Measurements from ENCODE around the gene OLFM2.

DNA sequence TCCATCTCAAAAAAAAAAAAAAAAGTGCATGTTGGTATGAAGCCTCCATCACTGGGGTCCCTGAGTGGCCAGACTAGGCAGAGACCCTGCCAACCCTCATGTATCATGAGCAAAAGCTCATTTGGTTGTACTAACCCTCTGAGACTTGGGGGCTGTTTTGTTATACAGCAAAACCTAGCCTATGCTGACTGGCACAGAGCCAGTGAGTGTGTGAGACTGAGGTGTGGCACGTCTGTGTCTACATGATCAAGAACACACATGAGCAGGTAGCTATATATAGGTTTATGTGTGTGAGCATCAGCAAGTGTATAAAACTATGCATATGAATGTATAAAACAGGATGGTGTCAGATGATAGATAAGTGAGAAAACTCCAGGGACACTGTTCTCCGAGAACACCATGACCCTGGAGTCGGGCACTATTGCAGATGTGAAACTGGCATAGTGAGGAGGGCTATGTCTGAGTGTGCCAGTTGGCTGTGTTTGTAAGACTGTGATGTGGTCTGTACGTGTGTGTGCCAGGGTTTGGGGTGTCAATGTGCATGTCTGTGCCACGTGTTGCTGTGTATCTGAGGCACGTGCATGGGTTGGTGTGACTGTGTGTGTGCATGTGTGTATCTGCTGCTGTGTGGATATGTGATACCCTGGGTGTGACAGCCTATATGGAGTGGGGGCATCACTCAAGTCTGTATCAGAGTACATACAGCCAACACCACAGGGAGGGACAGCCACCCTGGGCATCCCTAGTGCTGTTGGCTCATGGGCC is 44.5 kb downstream of the OLFM2 start:
- TF ChIP-seq POLR2AphosphoS5 (IDR thresholded peaks at IDR 0.05): no peak
- TF ChIP-seq, protein P1, sequence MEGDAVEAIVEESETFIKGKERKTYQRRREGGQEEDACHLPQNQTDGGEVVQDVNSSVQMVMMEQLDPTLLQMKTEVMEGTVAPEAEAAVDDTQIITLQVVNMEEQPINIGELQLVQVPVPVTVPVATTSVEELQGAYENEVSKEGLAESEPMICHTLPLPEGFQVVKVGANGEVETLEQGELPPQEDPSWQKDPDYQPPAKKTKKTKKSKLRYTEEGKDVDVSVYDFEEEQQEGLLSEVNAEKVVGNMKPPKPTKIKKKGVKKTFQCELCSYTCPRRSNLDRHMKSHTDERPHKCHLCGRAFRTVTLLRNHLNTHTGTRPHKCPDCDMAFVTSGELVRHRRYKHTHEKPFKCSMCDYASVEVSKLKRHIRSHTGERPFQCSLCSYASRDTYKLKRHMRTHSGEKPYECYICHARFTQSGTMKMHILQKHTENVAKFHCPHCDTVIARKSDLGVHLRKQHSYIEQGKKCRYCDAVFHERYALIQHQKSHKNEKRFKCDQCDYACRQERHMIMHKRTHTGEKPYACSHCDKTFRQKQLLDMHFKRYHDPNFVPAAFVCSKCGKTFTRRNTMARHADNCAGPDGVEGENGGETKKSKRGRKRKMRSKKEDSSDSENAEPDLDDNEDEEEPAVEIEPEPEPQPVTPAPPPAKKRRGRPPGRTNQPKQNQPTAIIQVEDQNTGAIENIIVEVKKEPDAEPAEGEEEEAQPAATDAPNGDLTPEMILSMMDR (IDR thresholded peaks at IDR 0.05): no peak

All from breast epithelium (tissue), 3 donors.